SIG-M5 treated with dmso at 0.1 percent for 504 hours (cell line): ENCODE measurements around the gene CEP295NL.
"Not testable (repeated sequence)": the region's sequence is repeated elsewhere in the genome, so short reads cannot be mapped to it uniquely, and the experiment has no call there.

Source experiments
- DNase-seq: peaks from one replicate; lab custom pipeline; 2025; ENCODE audit not compliant: unreplicated experiment; lab: John Stamatoyannopoulos, UW

Gene CEP295NL

DNA sequence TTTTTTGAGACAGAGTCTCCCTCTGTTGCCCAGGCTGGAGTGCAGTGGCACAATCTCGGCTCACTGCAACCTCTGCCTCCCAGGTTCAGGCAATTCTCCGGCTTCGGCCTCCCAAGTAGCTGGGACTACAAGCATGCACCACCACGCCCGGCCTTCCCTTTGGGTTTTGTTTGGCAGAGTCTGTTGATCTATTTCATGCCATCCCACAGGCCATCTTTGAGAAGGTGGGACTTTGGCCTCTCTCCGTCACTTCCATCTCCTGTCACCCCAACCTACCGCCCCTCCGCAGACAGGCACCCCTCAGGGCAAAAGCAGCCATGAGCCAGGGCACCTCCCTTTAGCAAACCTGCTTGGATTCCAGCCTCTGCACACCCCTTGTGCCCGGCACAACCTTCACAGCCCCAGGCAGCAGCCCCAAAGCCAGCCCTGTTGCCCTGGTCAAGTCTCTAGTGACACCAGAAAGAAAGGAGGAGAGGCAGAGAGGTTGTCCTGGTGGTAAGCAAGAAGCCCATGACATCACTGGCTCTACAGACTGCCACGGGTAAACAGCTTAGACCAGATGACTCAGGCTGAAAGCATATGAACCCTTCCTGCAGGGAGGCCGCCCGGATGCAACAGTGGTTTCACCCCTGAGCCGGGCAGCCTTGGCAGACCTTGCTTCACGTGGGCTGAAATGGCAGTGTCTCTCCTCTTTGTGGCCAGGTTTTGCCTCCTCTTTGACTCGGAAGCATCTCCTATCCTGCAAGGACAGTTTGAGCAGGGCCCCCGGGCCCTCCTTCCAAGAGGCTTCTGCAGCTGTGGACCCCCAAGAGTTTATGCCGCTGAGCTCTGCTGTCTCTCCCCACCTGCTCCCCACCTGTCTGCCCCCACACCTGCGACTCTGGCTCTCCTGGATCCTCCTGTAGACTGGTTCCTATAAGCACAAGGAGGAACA, 30.3 kb upstream of the CEP295NL start:
- peak; percentile 84 for DNase-seq

DNA sequence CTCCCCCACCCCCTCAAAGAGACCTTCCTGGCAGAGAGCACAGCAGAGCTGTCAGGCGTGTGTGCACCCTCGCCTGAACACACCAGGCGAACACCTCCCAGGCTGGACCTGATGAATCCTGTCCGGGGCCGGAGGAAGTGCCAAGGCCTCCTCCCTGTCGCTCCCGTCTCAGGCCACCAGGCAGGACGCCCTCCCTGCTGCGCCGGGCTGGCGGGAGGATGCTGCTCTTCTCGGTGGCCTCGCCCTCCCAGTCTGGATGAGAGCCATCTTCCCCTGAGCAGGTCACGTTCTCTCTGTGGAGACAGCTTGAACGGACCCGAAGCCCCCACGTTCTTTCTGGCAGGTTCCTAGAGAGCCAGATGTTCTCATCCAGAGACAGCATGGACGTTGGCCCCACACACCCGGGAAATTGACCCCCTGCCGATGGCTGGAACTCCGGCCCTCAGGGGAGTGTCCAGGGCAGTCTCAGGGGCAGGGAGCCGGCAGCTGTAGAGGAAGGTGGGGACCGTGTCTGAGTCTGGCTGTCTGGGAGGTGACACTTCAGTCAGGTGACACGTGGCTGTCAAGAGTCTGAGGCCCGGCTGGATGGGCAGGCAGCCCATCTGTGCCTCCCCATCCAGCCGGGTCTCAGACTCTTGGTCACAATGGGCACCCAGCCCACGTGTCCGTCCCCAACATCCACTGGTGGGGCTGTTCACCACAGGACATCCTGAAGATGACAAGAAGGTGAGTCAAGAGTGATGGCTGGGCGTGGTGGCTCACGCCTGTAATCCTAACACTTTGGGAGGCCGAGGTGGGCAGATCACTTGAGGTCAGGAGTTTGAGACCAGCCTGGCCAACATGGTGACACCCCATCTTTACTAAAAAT, 27.1 kb upstream of the CEP295NL start:
- DNase-seq = no peak

DNA sequence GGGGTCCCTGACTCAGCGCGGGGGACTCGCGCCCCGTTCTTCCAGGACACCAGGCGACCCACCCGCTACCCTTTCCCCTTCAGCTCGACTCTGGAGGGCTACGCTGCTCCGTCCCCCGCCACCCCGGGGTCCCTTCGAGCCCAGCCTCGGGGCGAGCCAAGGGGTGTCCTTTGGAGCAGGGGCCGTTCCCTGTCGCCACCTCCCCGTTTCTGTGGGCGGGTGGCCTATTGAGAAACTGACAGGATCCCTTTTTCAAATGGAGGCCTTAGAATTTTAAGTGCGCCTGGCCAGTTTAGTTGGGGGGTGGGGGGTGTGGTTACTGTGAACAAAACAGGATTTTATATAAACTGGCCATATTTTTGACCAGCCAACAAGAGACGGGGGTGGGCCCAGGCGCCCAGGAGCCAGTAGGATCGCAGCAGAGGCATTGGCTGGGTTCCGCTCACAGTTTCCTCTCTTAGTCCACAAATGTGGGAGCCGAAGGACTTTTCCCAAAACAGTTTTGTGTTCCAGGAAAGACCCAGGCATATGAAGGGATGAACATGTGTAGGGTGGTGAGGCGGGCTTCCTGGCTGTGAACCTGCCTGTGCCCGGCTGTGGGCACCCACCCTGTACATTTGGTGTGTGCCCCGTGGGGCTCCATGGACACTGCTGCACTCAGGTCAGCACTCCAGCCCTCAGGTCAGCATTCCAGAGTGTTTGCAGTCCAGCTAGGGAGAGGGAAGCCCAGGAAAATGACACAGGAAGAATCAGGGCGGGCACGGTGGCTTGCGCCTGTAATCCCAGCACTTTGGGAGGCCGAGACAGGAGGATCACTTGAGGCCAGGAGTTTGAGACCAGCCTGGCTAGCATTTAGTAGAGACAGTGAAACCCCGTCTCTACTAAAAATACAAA, 22.9 kb upstream of the CEP295NL start:
- no peak for DNase-seq

DNA sequence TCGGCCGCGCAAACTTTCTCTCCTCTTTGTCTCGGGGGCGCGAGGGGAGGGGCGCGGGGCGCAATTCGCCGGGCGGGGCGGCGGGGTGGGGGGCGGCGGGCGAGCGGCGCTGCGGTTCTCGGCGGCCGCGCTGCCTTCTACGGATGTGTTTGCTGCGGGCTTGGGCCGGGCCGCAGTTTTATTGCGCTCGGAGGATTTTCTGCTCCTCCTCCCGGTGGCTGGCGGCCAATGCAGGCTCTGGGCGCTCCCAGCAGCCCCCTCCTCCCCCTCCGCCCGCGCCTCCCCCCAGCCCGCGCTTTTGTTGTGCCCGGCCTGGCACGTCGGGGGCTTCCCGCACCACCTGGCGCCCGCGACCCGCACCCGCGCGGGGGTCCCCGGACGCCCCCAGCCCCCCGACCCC, 22.2 kb upstream of the CEP295NL start, which contains the start of gene TIMP2:
Gene TIMP2, minus strand, starts transcription at position 154 of the 400 bp plus-strand sequence. CDS start 299 bp downstream, outside the sequence.
- peak; percentile 68 for DNase-seq

DNA sequence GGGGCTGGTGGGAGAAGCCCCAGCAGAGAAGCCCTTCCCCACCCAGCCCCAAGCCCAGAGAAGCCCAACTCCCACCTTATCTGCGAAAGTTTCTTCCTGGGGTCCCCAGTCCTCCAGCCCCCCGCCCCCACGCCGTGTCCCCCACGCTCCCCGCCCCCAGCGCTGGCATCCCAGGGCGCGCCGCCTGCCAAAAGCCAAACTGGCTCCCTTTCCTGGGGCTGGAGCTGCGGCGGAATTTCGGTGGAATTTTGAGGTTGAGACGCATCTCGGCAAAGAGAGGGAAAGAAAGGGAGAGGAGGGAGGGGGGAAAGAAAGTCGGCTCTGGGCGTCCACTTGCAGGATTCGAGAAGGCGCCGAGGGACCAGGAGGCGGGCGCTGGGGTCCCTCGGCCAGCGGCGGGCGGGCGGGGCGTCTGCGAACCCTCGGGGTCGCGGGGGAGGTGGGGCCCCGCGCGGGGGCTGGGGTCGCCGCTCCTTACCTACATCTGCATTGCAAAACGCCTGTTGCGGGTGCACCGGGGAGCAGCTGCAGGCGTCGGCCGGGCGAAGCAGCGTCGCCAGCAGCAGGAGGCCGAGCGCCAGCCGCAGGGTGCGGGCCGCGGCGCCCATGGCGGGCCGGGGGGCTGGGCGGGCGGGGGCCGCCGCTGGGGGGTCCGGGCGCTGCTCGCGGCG, 21.6 kb upstream of the CEP295NL start:
- no peak for DNase-seq

DNA sequence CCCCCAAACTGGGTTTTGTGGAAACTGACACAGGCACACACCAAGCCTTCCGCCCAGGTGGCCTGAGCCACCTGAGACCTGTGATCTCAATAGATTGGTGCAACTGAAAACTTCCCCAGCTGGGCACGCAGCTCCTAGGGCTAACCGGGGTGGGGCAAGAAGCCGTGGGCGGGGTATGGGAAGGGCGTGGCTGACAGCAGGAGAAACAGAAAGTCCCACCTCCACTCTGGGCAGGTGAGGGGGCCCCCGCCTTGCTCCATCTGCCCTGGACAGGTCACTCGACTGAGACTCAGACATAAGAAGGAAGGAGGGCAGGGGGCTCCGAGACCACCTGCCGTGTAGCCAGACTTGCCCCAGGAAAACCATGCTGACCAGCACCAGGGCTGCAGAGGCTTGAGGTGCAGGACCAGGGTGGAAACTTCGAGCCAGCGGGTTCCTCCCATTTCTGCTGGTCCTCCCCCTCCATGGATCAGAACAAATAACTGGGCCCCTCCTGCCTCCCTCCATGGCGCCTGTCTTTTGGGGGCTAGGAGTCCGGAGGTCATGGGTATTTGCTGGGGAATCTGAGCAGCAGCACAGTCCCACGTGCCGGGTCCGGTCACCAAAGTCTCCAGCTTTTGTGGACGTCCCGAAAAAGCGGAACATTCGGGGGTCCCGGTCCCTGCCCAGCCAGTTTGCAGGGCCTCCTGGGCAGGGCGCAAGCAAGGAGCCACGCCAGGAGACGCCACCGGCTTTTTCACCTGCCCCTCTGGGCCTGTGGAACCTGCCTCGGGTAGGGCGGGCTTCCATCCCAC, 20.9 kb upstream of the CEP295NL start:
- peak; percentile 52 for DNase-seq

DNA sequence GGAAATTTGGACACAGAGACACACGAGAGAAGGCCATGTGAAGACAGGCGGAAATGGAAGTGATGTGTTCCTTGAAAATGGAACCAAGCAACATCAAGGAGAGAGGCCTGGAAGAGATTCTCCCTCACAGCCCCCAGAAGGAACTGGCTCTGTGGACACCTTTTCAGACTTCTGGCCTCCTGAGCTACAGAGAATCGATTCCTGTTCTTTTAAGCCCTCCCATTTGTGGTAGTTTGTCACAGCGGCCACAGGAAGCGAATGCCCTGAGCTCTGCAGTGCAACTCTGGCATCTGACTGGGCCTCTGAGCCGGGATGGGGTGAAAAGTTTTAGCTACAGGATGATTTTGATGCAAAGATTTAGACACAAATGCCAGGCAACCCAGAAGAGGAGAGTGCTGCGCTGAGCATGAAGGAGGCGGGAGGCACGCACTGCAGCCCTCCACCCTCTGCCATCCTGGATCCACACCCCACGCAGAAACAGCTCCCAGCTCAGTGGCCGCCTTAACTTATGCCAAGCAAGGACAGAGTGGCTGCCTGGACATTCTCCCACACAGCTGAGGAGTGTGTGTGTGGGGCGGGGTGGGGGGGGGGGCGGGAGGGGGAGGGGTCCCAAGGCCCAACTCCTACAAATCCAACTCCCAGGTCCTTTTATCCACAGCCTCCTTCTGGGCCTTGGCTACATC, 20.0 kb upstream of the CEP295NL start:
- peak; percentile 61 for DNase-seq

DNA sequence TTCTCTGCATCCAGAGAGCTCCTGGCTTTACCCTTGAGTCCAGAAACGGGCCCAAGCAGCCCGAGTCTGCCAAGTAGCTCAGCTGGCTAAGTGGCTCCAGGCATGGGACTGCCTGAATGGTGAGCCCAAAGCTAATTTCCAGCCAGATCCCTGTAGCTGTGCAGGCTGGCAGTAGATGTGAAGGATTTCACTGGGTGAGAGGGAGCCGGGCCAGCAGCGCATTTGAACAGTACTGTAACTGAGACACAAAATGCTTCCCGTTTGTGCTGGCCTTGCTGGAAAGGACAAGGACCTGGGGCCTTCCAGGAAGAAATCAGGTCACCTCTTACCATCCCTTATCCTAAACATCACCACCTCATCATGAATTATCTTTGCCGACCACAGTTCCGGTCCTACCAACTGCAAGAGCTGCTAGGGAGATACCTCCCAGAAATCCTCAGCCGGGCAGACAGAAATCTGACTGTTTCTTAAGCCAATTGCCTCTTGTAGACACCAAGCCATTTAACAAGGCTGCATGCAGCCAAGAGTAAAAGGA, 18.5 kb upstream of the CEP295NL start:
- no peak for DNase-seq

DNA sequence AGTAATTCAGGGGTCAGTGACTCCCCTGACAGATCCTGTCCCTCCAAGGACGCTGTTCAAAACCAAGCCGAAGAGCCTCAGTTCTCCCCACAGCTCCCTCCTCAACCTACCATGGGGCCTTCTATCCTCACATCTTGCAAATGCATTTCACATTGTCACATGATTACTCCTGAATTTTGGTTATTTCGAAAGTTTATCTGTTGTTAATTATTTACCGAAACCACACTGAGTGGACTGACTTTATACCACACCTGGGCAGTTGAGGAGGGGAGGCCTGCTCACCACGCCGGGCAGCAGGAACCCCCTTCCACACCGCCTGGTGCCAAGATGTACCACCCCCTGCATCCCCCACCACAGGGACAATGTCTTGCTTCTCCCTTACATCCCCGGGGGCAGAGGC, 17.5 kb upstream of the CEP295NL start:
- no peak for DNase-seq

DNA sequence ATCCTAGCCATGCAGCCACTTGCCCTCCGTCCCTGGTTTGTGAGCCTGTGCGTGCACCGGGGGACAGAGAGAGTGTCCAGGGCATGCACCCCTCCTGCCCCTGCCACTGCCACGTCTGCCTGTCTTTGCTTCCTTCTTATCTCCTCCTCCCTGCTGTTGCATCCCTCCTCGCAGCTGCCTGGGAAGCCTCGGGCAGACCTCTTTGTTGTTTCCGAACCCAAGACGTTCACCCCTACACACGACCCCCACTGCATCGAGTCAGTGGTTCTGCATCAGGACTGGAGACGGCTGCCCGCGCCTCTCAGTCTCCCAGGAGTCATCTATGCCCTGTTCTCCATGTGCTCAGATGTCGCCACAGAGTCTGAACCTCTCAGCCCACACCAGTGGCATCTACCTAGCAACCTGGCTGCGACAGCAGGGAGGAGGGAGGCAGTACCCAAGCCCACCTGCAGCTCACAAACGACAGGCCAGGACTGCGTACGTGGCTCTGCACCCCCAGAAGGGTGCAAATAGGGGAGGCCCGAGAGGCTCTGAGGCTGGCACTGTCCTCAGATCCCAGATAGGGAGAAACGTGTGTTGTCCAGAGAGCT, 17.0 kb upstream of the CEP295NL start:
- DNase-seq = no peak

DNA sequence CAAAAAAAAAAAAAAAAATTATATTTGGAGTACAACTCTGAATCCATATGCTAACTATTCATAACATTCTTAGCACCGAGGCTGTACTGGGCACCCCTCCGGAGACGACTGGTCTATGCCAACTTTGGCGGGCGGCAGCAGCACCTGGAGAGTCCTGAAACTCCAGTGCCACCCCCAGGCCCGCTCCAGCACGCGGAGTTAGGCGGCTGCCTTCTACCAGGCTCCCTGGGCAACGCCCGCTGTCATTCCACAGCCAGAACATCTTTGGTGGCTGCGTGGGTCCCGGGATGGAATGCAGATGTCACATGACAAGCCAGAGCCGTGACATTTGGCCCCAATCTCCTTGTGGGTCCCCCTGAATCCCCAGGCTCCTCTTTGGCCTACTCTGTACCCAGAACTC, 16.0 kb upstream of the CEP295NL start:
- no peak for DNase-seq

DNA sequence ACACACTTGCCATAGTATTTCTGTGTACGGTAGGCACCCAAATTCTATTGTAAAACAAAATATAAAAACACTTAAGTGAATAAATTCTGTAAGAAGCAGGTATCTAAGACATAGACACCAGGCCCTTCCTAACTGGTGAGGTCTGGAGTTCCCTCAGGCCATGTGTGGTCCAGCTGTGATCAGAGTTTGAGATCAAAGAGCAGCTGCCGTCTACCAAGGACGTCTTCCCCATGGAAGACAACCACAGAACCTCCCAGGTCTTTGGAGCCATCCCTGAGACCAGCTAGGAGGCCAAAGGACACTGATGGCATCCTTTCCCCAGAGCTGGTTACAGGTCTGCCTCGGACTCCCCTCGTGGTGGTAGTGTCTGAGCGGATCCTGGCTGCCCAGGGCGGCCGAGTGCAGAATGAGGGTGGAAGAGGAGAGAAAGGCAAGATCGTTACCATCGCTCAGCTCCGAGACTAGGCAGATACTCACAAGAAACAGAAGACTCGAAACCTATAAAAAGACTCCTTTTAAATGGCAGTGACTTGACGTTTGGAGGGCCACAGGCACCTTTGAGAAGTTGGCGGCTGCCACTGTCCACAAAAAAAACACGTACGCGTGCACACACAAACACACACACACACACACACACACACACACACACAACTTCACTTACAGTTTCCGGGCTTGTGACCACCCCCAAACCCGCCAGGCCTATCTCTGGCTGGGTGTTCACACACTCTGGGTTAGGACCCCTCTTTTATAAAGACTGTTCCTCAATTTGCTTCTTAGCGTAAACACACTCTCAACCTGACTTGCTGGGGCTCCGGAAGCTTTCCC, 14.7 kb upstream of the CEP295NL start:
- no peak for DNase-seq

DNA sequence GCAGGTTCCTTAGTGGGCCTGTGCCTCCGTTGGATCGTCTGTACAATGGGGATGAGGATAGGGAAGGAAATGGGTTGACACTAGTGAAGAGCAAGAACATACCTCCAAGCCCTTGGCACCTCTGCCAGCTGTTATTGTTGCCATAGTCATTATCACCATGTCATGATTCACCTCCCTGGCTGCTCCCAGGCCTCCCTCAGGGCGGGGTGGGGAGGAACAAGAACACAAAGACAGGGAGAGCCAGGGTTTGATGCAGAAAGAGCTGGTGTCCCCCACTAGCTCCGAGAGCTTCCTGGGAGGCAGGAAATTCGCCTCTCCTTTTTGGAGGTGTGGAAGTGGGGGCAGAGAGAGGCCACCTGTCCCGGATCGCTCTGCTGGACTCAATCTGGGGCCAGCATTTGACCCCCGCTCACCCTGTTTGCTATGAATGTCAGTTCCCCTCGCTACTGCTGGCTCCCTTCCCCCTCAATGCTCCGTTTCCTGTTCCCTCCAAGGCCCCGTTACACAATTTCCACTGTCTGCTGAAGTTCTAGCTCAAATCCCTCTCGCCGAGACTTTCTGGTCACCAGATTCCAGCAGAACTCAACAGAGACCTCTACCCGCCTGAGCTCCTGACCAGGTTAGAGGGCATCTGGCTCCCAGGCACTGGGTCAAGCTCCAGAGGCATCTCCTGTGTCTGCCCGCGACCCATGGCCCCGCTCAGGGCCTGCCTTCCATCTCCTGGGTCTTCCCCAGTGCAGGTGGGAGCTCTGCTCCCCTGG, 13.1 kb upstream of the CEP295NL start:
- DNase-seq = peak; percentile 95

DNA sequence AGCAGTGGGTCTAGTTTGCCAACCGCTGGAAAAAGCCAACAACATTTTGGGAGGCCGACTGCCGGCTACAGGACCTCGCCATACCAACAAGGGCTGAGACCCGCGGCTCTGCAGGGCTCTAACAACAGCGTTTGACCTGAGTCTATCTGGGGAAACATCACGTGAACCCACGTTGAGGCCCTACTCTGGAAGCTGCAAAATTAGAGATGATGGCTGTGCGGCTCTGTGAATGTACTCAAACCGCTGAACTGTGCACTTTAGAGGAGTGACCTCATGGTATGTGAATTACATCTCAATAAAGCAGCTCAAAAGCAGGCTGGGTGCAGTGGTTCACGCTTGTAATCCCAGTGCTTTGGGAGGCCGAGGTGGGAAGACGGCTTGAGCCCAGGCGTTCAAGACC, 10.1 kb upstream of the CEP295NL start:
- no peak for DNase-seq

DNA sequence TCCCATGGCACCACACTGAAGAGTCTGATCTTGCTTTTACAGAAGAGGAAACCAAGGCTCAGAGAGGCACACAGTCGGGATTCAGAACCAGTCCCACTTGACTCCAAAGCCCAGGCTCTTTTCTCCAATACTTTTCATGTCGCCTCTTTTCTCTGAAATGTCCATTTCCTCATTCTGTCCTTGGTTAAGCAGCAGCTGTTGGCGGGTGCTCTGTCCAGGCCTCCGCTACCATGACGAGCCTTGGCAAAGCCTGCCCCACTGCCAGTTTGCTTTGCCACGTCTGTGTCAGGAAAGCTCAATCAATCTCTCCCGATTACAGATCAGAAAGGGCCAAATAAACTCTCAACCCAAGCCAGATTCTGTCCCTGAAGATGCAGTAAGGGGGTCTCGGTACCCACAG, 9.1 kb upstream of the CEP295NL start:
- DNase-seq = no peak

DNA sequence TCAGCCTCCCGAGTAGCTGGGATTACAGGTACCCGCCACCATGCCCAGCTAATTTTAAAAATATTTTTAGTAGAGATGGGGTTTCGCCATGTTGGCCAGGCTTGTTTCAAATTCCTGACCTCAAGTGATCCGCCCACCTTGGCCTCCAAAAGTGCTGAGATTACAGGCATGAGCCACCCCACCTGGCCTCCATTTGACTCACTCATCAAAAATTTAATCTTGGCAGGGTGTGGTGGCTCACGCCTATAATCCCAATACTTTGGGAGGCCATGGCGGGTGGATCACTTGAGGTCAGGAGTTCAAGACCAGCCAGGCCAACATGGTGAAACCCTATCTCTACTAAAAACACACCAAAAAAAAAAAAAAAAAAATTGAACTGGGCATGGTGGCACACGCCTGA, 8.5 kb upstream of the CEP295NL start:
- DNase-seq = not testable (repeated sequence)
